Stimulated activated CD4-positive, alpha-beta T cell treated with anti-CD3 and anti-CD28 coated beads, TNF-alpha, amount 100 ng/mL, for 4 hours (primary cell): Measurements from ENCODE around the gene SULT2B1.
"Not testable (repeated sequence)": the region's sequence is repeated elsewhere in the genome, so short reads cannot be mapped to it uniquely, and the experiment has no call there.

Experiments
- DNase-seq, 3 experiments: peaks; one replicate each; pipeline ENCODE4 v3.0.0-alpha.2; 2020; ENCODE audit warnings: low read depth in 3 of 3

Gene SULT2B1

DNA sequence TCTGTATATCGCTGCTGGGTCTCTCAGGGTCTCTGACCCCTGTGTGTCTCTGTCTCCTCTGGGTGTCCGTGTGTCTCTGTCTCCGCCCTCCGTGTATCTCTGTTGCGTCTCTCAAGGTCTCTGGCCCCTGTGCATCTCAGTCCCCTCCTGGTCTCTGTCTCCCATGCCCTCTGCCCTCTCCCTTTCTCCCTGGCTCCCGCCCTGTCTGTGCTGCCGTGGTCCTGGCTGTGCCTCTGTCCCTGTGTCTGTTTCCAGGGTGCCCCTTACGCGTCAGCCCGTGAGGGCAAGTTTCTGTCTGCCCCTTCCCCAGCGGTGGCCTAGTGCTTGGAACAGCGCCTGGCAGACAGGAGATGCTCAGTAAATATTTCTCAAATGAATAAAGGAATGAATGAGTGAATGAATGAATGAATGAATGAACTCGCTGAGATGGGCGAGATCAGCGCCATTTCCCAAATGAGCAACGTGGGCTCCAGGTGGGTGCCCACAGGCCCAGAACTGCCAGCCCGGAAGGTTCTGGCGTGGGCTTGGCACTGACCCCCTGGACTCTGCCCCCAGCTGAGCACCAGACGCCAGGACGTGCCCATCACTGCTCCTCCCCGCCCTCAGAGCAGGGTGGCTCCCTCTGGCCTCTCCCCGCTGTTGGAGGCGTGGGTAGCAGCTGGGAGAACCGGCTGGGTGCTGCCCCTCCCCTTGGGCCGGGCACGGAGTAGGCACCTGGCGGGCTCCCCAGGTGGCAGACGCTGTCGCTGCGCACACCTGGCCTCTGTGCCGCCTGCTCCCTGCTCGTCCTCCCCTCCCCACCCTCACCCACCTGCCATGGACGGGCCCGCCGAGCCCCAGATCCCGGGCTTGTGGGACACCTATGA is at the start of gene SULT2B1:
Gene SULT2B1 (plus strand): TSS at position 736 of the 866 bp plus-strand sequence. CDS start 81 bp downstream, at position 817.
- no peak for DNase-seq

DNA sequence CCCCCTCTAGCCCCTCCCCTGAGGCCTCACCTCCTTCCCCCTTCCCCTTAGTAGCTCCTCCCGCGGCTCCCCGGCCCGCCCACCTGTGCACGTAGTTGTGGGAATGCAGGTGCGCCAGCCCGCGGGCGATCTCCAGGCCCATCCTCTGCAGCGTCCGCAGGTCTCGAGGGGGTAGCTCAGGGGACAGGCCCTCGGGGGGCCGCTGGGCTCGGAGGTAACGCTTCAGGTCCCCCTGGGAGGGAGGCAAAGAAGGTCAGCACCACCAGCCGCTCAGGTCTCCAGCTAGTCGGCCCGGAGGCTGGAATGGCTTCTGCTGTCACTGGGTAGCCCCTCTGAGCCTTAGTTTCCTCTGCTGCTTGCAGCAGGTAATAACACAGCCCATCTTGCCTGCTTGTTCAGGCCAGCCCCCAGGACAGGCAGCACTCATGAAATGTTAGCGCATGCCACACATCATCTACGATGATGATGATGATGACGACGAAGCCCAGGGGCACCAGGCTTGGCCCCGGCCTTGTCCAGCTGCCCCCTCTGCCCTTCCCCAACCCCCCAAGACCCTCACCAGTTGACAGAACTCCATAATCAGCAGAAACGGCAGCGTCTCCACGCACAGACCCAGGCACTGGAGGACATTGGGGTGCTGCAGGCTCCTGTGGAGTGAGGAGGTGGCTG is 49.5 kb upstream of the SULT2B1 start:
- DNase-seq, result no peak

DNA sequence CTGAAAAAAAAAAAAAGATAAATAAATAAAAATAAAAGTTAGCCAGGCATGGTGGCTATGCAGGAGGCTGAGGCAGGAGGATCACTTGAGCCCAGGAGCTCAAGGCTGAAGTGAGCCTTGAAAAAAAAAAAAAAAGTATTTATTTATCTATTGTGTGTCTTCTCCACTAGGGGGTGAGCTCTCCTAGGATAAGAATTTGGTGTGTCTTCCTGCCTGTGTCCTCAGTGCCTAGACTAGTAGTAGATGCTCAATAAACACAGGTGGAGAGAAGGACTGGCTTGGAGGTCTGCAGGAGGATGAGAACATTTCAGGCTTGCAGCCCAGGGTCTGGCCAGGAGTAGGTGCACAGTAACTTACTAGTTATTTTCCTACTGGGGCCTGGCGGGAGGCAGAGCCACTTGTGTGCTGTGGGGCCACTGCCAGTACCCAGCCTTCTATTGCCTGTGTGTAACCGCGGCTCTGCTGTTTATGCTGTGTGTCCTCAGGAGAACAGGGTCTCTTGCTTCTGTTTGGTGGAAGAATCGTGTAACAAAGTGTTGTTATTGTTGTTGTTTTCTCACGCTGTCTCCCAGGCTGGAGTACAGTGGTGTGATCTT is 45.7 kb upstream of the SULT2B1 start:
- no peak for DNase-seq

DNA sequence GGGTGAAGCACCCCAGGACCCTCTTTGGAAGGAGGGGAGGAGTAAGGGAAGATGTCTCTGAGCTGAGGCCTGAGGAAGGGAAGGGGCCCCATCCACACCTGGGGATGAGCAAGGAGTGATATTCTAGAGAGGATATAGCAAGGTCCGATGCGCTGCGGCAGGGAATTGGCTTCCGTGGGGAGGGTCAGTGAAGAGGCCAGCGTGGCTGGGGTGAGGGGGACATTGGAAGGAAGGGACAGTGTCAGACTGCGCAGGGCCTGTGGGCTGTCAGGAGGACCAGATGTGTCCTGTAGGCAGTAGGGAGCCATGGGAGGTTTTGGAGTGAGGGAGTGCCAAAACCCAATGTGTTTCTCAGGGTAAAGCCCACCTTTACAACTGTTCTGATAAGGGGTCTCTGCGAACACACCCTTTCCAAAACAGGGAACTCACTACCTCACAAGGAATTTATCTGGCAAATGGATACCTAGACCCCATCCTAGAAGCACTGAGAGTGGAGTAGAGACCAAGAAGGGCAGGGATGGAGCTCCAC is 44.0 kb upstream of the SULT2B1 start:
- DNase-seq, result no peak

DNA sequence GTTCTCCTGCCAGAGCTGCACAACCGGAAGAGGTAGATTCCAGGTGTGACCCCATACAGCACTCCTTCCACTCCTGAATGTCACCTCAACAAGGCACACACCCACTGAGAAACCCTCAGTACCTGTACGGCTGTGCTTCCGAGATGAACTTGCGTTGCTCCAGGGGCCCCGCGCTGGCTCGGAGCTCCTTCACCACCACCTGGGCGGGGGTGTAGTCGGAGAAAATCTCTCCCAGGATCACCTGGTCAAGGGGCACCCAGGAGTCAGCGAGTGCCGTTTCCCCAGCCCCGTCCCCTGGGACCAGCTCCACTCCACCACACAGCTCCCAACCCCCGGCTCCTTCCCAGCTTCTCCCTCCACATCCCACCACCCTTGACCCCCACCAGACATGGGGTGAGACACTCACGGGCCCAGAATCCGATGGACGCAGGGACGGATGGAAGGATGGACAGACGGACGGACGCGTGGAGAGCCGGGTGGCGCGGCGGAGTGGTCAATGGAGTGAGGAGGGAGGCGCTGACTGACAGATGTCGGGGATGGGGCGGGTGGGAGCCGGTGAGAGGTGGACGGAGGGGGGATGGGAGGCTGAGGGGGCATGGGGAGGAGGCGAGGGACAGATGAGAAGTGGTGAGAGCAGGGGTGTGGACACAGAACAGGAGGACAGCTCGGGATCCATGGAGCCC is 43.1 kb upstream of the SULT2B1 start:
- no peak for DNase-seq

DNA sequence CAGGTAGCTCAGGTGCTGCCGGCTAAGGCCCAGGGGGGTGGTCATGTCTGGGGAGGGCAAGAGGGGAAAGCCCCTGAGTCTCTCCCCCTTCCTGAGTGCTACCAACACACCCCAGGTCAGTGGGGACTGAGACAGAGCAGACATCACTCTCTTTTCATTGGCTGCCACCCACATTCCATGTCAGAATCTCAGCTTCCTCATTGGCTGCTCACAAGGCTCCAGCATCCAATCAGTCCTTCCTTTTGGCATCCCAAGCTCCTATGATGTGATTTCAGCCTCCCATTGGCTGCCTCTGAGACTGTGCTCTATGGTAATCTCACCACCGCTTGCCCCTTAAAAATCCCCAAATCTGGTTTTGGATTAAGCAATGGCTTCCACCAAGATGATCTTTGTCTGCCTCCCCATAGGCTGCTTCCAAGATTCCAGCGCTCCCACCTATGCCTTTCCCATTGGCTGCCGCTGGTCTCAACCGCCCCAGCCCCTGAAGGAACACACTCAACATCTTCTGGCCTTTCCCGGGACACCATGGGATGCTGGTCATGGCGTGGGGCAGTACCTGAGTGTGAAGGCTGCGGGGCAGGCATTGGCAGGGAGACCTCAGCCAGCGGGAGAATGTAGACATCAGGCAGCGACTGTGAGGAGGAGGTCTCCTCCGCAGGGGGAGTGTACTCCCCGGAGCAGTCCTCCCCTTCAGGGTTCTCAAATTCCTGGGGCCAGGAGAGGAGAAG is 42.3 kb upstream of the SULT2B1 start:
- no peak for DNase-seq

DNA sequence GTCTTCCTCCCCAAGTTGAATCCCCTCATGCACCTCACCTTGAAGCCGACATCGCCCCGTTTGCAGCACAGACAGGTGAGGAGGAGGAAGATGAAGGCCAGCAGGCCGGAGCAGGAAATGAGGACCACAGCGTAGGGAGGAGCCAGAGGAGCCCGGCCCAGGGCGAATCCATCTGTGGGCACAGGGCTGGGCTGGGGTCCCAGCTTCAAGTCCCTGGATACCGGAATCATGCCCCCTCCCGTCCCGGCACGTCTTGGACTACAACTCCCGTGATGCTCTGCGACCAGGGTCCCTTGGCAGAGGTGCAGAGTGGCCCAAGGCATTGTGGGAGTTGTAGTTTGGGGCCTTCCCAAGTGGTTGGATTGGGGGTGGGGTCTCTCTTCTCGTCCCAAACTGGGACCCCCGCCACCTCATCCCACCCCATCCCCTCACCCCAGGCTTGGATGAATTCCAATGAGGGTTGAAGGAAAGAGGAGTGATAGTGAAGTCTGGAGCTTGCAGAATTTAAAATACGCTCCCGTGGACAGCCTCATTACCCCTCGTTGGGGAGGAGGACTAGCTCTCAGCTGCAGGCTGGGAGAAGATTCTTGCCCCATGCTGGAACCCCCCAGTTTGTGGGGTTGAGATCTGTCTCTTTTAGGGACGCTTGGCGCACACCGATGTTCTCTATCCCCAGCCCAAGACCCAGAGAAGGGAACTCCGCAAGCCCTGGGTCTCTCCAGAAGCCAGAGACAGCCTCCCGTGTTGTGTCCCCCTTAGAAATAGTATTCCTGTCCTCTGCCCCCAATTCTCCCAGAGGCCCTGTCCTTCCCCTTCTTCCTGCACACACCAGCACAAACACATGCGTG is 41.3 kb upstream of the SULT2B1 start:
- DNase-seq, result peak; percentile 57 to 65 (median 59)

DNA sequence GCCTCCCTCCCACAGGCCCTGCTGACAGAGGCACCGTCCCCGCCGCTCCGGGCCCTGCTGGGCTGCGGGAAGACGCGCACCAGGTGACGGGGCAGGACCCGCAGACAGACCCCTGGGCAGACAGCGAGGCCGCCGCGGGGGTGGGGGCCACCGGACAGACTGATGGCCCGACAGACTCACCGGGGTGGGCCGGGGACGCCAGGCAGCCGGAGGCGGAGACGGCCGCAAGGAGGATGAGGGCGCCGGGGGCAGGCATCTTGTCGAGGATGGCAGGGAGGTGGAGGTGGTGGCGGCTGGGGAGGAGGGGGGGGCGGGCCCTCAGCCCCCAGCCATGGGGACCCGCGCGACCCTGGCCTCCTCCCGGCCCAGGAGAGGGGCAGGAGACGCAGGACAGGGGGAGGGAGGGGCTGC is 40.6 kb upstream of the SULT2B1 start:
- DNase-seq, result no peak

DNA sequence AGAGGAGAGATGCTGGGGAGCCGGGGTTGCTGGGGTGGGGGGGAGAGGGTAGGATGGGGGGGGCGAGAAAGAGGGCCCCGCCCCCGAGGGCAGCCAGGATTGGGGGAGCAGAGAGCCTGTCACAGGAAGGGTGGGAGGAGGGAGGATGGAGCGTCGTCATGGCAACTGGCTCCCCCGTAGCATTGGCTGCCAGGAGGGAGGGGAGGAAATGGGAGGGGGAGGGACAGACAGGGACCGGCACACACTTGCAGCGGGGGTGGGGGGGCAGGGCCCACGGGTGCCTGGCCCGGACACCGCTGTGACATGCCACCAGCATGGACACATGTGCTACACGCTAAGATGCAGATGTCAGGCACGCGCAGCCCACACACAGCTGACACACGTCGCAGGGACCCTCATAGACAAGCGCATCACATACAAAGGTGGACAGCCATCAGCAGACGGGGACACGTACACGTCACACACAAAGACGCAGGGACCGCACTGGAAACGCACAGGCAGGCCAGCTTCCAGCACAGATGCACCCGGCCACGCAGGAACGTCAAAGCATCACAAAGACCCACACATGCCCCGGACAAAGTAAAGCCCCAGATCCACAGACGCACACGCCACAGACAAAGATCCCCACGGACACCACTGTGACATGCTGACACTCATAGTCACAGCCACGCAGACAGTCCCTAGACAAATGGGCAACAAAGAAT is 40.0 kb upstream of the SULT2B1 start, which contains the start of gene LMTK3:
Gene LMTK3 (minus strand): TSS at position 36 of the 704 bp plus-strand sequence. CDS start 259 bp downstream, outside the sequence.
- DNase-seq, result peak in 2 of 3 experiments; percentile 61 to 70

DNA sequence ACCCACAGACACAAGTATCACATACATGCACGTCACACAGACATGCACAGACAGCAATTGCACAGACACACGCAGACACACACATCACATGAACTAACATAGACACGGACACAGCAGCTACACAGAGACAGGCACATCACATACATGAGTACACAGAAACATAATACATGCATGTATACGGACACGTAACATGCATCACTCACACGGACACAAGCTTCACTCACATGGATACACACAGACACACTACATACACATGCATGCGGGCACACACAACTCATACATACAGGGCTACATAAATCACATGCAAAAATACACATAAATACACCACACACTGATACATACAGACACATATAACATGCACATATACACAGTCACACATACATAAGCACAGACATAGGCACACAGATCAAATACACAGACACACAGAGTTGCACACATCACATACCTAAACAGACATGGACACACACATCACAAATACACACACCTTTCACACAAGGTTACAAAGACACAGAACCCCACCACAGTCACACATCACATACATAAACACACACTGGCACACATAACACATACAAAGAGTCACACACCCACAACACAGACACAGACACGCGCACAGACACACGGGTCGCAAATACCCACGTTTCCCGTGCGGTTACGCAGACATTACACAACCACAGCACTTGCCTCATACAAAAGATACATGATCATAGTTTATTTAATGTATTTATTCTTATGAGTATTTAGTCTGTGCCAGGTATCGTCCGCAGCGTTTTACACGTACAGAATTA is 39.3 kb upstream of the SULT2B1 start:
- DNase-seq, result no peak

DNA sequence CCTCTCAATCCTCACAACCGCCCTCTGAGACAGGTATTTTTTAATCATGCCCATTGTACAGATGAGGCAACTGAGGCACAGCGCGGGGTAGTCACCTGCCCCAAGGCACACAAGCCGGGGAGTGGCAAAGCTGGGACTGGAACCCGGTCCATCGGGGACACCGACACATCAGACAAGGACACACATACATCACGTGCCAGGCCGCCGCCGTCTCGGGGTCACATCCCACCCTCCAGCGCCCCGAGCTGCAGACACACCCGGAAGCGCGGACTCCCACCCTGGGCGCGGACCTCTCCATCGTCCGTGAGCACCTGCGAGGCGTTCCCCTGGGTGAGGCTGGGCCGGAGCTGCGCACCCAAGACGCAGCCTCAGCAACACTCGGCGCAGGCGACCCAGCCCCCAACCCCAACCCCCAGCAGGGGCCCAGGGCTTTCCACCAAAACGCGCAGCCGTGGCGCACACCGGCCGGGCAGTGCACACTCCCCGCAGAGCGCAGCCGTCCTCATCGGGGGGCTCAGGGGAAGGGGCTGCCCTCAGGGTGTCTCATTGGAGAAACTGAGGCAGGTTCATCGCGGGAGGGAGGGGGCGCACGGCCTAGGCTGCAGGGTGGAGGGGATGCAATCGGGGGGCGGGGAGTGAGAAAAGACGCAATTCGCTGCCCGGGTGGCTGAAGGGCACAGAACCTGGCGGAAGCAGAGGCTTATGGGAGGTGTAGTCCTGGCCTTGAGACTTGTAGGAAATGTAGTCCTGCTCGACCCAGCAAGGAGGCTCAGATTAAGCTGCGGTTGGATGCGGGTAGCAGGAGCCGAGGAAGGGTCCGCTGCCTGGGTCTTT is 38.5 kb upstream of the SULT2B1 start:
- DNase-seq, result peak in 2 of 3 experiments; percentile 50 to 53

DNA sequence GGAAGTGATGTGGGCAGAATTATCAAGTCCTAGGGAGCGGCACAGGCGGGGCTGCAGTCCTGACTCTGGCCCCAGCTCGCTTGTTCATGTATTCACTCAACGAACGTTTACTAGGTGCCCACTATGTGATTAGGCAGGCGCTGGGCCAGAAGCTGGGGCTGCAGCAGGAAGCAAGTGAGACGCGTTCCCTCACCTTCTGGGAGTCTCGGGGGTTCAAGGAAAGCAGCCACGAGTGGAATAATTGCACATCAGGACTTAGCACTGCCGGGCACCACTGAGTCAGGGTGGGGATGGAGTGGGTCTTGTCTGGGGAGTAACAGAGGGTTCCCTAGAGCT is 37.9 kb upstream of the SULT2B1 start:
- DNase-seq, result no peak

DNA sequence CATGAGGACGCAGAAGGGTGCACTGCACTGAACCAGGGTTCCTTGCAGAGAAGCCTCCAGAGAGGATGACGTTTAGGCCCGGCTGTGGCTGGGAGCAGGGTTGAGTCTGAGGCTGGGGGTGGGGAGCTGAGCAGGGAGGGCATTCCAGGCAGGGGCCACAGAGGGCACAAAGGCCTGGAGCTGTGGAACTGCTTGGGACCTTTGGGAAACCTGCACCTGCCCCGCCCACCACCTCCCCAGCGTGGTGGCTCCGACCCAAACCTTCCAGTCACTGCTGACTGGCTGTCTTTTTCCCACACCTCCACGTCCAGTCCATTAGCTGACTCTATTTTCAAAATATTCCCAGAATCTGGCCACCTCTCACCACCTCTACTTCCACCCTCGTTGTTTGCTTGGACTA is 35.4 kb upstream of the SULT2B1 start:
- DNase-seq, result no peak

DNA sequence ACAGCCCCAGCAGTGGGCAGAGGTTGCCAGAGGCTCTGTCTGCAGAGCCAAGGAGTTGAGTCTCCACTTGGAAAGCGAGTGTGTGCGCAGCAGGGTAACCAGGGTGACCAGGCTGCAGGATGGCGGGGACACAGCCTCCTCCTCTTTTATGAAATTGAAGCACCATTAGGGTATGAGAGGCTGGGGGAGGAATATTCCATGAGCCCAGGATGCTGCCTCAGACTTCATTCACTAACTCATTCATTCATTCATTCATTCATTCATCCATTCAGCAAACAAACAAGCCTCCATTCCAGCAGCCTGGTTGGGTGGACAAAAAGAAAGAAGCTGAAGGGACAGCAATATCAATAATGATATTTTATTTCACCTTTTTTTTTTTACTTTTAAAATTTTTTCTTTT is 33.8 kb upstream of the SULT2B1 start:
- DNase-seq, result no peak

DNA sequence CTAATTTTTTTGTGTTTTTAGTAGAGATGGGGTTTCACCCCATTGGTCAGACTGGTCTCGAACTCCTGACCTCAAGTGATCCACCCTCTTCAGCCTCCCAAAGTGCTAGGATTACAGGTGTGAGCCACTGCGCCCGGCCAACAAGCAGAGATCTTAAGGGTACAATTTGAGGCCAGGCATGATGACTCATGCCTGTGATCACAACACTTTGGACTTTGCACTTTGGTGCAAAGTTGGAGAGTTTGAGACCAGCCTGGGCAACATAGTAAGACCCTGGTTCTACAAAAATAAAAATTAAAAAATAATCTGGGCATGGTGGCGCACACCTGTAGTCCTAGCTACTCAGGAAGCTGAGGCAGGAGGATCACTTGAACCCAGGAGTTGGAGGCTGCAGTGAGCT is 32.5 kb upstream of the SULT2B1 start:
- not testable (repeated sequence) for DNase-seq

DNA sequence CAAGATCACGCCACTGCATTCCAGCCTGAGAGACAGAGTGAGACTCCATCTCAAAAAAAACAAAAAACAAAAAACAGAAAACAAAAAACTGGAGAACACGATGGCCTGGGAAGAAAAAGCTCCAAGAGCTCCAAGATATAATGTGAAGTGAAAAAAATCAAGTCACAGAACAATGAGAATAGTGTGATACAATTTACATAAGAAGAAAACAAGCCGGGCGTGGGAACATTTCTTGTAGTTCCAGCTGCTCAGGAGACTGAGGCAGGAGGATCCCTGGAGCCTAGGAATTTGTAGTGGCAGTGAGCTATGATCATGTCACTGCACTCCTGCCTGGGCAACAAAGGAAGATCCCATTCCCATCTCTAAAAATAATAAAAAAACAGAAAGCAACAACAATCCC is 31.8 kb upstream of the SULT2B1 start:
- no peak for DNase-seq

DNA sequence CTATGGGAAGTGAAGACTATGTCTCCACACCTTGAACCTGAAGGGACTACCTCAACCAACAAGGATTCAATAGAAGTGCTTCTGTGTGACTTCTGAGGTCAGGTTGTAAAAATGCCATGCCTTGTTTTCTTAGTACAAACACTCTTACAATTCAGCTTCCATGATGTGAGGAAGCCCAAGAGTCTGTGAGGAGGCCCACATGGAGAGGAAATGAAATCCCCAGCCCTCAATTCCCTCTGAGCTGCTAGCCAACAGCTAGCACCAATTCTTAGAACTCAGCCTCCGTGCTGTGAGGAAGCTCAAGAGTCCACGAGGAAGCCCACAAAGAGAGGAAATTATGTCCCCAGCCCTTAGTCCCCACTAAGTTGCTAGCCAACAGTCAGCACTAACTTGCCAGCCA is 27.8 kb upstream of the SULT2B1 start:
- no peak for DNase-seq

DNA sequence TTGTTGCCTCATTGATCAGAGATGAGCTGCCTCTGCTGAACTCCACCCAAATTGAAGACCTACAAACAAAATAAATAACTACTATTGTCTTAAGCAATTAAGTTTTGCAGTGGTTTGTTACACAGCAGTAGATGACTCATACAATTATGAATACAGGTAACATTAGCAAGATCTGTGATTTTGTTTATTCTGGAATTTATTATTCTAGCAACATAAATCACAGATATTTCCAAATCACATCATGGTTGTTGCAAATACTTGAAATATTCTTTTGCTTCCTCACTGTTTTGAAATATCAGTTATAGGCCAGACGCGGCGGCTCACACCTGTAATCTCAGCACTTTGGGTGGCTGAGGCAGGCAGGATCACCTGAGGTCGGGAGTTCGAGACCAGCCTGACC is 27.2 kb upstream of the SULT2B1 start:
- DNase-seq, result no peak
